IPS-20b (cell line): ENCODE measurements around the gene HTR5A.
"Not testable (repeated sequence)": the region's sequence is repeated elsewhere in the genome, so short reads cannot be mapped to it uniquely, and the experiment has no call there.

Experiments
- H3K27ac ChIP-seq: one replicate; pipeline ENCODE4 v1.5.1; 2013; ENCODE audit warnings: low read length
- H3K27me3 ChIP-seq: 2 replicates; pipeline ENCODE4 v1.6.1; 2013; ENCODE audit warnings: mild to moderate bottlenecking, low read length, inconsistent platforms; ENCODE audit not compliant: insufficient read depth
- H3K36me3 ChIP-seq: 2 replicates; pipeline ENCODE4 v1.6.1; 2013; ENCODE audit warnings: low read depth, mild to moderate bottlenecking, inconsistent platforms, low read length, moderate library complexity; ENCODE audit not compliant: insufficient read depth
- H3K4me1 ChIP-seq: 2 replicates; pipeline ENCODE4 v1.6.1; 2013; ENCODE audit warnings: mild to moderate bottlenecking, control low read depth, inconsistent platforms, low read length, moderate library complexity; ENCODE audit not compliant: insufficient read depth
- H3K4me3 ChIP-seq: 2 replicates; pipeline ENCODE4 v1.5.1; 2013; ENCODE audit warnings: mild to moderate bottlenecking, low read length, inconsistent platforms
- H3K9ac ChIP-seq: 2 replicates; pipeline ENCODE4 v1.6.1; 2013; ENCODE audit warnings: low read depth, mild to moderate bottlenecking, inconsistent platforms, low read length, moderate library complexity
- H3K9me3 ChIP-seq: 2 replicates; pipeline ENCODE4 v1.6.1; 2013; ENCODE audit warnings: mild to moderate bottlenecking, low read depth, low read length, inconsistent platforms; ENCODE audit not compliant: insufficient read depth

Gene HTR5A

GRCh38 chr7:155069992-155070751 is at the start of gene HTR5A:
HTR5A (plus strand) TSS chr7:155070324; CDS start chr7:155070900, 576 bp downstream.
- Histone ChIP-seq H3K27ac (no peak within 1 kb of the TSS), H3K9ac (no peak within 1 kb of the TSS), H3K4me1 (no peaks in the 10 kb centered on the region; the same call in 1 of the 2 replicates), H3K27me3 (peaks cover 39% of the 10 kb centered on the region), H3K4me3 (peak within 1 kb of the TSS; percentile 68), H3K36me3 (no peaks in the 10 kb centered on the region), H3K9me3 (no peaks in the 10 kb centered on the region)

- H3K9ac ChIP-seq: peak overlapping the region; percentile 46; the same call in 1 of the 2 replicates
- H3K4me1 ChIP-seq: no peaks in the 10 kb centered on the region
- no peak overlapping the region for H3K27ac ChIP-seq
- no peak overlapping the region for H3K4me3 ChIP-seq
- H3K9me3 ChIP-seq: no peaks in the 10 kb centered on the region
- H3K27me3 ChIP-seq: no peaks in the 10 kb centered on the region
- no peaks in the 10 kb centered on the region for H3K36me3 ChIP-seq
These were observed 49.1 kb upstream of the HTR5A start for GRCh38 chr7:155020996-155021395.

GRCh38 chr7:155021699-155022145 is 48.4 kb upstream of the HTR5A start:
- Histone ChIP-seq H3K9me3 (no peaks in the 10 kb centered on the region), H3K9ac (no peak overlapping the region), H3K36me3 (no peaks in the 10 kb centered on the region), H3K4me3 (no peak overlapping the region), H3K4me1 (no peaks in the 10 kb centered on the region), H3K27ac (no peak overlapping the region), H3K27me3 (no peaks in the 10 kb centered on the region)

- Histone ChIP-seq H3K9me3 (no peaks in the 10 kb centered on the region; the same call in 1 of the 2 replicates), H3K27ac (no peak overlapping the region), H3K4me1 (peaks cover 5% of the 10 kb centered on the region; the same call in 1 of the 2 replicates), H3K36me3 (no peaks in the 10 kb centered on the region), H3K4me3 (peak overlapping the region; percentile 3; the same call in 1 of the 2 replicates), H3K9ac (peak overlapping the region; percentile 31; the same call in 1 of the 2 replicates), H3K27me3 (no peaks in the 10 kb centered on the region)
These were observed 42.2 kb upstream of the HTR5A start for GRCh38 chr7:155027879-155028278.

- Histone ChIP-seq H3K9me3 (no peaks in the 10 kb centered on the region; the same call in 1 of the 2 replicates), H3K4me3 (no peak overlapping the region), H3K27me3 (no peaks in the 10 kb centered on the region), H3K4me1 (peaks cover 2% of the 10 kb centered on the region; the same call in 1 of the 2 replicates), H3K27ac (no peak overlapping the region), H3K36me3 (no peaks in the 10 kb centered on the region), H3K9ac (no peak overlapping the region)
These were observed 37.1 kb upstream of the HTR5A start for GRCh38 chr7:155032978-155033377.

- H3K4me1 ChIP-seq, H3K27me3 ChIP-seq: not testable (repeated sequence)
These were observed 35.6 kb upstream of the HTR5A start for GRCh38 chr7:155034495-155034894.

GRCh38 chr7:155038335-155038734 is 31.8 kb upstream of the HTR5A start:
- Histone ChIP-seq H3K9ac (no peak overlapping the region), H3K9me3 (no peaks in the 10 kb centered on the region), H3K27ac (no peak overlapping the region), H3K4me1 (no peaks in the 10 kb centered on the region), H3K36me3 (no peaks in the 10 kb centered on the region), H3K4me3 (no peak overlapping the region), H3K27me3 (no peaks in the 10 kb centered on the region)

More at GRCh38 chr7:155034495-155034894, 35.6 kb upstream of the HTR5A start:
- not testable (repeated sequence) for H3K9ac ChIP-seq, H3K4me3 ChIP-seq, H3K9me3 ChIP-seq, H3K27ac ChIP-seq, H3K36me3 ChIP-seq

GRCh38 chr7:155043756-155044155 is 26.4 kb upstream of the HTR5A start:
- no peaks in the 10 kb centered on the region for H3K27me3 ChIP-seq
- no peaks in the 10 kb centered on the region for H3K4me1 ChIP-seq
- no peaks in the 10 kb centered on the region for H3K9me3 ChIP-seq
- no peaks in the 10 kb centered on the region for H3K36me3 ChIP-seq
- H3K9ac ChIP-seq: no peak overlapping the region
- no peak overlapping the region for H3K4me3 ChIP-seq
- H3K27ac ChIP-seq: no peak overlapping the region

GRCh38 chr7:155048006-155048405 is 22.1 kb upstream of the HTR5A start:
- no peaks in the 10 kb centered on the region for H3K9me3 ChIP-seq
- no peak overlapping the region for H3K27ac ChIP-seq

GRCh38 chr7:155051355-155051754 is 18.8 kb upstream of the HTR5A start:
- Histone ChIP-seq H3K36me3 (no peaks in the 10 kb centered on the region), H3K4me1 (no peaks in the 10 kb centered on the region), H3K9me3 (no peaks in the 10 kb centered on the region), H3K4me3 (no peak overlapping the region), H3K27ac (no peak overlapping the region), H3K9ac (no peak overlapping the region), H3K27me3 (no peaks in the 10 kb centered on the region)

More at GRCh38 chr7:155048006-155048405, 22.1 kb upstream of the HTR5A start:
- no peak overlapping the region for H3K9ac ChIP-seq
- H3K36me3 ChIP-seq: no peaks in the 10 kb centered on the region
- H3K4me1 ChIP-seq: no peaks in the 10 kb centered on the region
- no peaks in the 10 kb centered on the region for H3K27me3 ChIP-seq
- no peak overlapping the region for H3K4me3 ChIP-seq

- no peak overlapping the region for H3K9ac ChIP-seq
- H3K9me3 ChIP-seq: no peaks in the 10 kb centered on the region
- H3K4me3 ChIP-seq: no peak overlapping the region
- no peak overlapping the region for H3K27ac ChIP-seq
- no peaks in the 10 kb centered on the region for H3K27me3 ChIP-seq
- H3K4me1 ChIP-seq: no peaks in the 10 kb centered on the region
- no peaks in the 10 kb centered on the region for H3K36me3 ChIP-seq
These were observed 17.1 kb upstream of the HTR5A start for GRCh38 chr7:155053002-155053401.

GRCh38 chr7:155054761-155055160 is 15.4 kb upstream of the HTR5A start:
- Histone ChIP-seq H3K27me3 (no peaks in the 10 kb centered on the region), H3K9me3 (no peaks in the 10 kb centered on the region), H3K4me1 (no peaks in the 10 kb centered on the region), H3K4me3 (no peak overlapping the region), H3K36me3 (no peaks in the 10 kb centered on the region), H3K27ac (no peak overlapping the region), H3K9ac (no peak overlapping the region)
